ENCODE results near the gene CLK1. TPM values are rescaled to one million over a fixed set of nuclear protein-coding genes. Genes with fewer than 3 reads are reported as not detected.

Gene CLK1
- total RNA-seq, 1 donor from 2014 or later = 92.0 TPM

DNA sequence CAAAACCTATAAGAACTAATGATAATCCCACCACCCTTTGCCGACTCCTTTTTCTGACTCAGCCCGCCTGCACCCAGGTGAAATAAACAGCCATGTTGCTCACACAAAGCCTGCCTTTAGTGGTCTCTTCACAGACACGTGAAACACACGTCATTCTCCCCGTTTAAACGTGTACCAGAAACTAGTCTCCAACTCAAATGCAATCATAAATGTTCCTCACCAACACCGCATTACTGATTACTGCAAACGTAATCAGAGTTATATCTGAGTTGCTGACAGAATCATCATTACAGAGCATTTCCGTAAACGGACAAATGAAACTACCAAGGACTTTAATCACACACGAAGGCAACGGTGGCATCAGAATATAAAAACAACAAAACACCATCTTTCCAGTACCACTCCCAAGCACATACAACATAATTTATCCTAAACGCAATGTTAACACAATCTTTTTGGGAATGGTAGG, 1.9 kb downstream of the CLK1 start:
- Mint-ChIP-seq H3K4me1 (ENCODE audit: unreplicated experiment) (peaks cover 46% of the 10 kb centered on the region), H3K36me3 (ENCODE audit: unreplicated experiment) (peaks cover 29% of the 10 kb centered on the region), H3K27ac (ENCODE audit: unreplicated experiment) (peak overlapping the region; percentile 99), H3K27me3 (ENCODE audit: unreplicated experiment) (no peaks in the 10 kb centered on the region), H3K9me3 (ENCODE audit: unreplicated experiment) (no peaks in the 10 kb centered on the region), H3K4me3 (ENCODE audit: unreplicated experiment) (peak overlapping the region; percentile 99)
- no peak for DNase-seq (ENCODE audit: extremely low spot score, unreplicated experiment)
- TF ChIP-seq, protein P1, sequence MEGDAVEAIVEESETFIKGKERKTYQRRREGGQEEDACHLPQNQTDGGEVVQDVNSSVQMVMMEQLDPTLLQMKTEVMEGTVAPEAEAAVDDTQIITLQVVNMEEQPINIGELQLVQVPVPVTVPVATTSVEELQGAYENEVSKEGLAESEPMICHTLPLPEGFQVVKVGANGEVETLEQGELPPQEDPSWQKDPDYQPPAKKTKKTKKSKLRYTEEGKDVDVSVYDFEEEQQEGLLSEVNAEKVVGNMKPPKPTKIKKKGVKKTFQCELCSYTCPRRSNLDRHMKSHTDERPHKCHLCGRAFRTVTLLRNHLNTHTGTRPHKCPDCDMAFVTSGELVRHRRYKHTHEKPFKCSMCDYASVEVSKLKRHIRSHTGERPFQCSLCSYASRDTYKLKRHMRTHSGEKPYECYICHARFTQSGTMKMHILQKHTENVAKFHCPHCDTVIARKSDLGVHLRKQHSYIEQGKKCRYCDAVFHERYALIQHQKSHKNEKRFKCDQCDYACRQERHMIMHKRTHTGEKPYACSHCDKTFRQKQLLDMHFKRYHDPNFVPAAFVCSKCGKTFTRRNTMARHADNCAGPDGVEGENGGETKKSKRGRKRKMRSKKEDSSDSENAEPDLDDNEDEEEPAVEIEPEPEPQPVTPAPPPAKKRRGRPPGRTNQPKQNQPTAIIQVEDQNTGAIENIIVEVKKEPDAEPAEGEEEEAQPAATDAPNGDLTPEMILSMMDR (IDR thresholded peaks at IDR 0.05) = no peak

DNA sequence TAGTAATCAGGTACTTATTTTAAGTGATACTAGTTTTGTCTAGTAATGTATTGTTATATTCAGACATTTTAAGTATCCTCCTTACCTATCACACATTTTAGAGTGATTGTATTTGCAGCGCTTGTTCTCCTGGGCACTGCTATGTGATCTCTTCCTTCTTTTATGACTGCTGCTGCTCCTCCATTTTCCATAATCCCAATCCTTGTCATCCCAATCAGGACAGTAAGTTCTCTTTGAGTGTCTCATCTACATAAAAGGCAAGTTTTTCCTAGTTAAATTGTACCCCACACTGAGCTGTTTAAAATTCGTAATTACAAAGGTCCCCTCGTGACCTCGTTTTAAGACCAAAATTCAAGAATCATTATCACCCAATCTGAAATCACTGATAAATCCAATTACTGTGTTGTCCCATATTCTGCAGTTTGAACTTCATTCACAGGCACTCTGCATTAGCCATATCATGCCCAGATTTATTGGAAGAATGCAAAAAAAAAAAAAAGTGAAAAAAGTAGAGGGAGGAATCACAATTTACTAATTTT, 2.8 kb downstream of the CLK1 start:
- TF ChIP-seq, protein P1 (IDR thresholded peaks at IDR 0.05) = no peak
- peaks cover 36% of the 10 kb centered on the region for H3K36me3 Mint-ChIP-seq (ENCODE audit: unreplicated experiment)
- H3K4me1 Mint-ChIP-seq (ENCODE audit: unreplicated experiment) = peaks cover 40% of the 10 kb centered on the region
- peak overlapping the region; percentile 99 for H3K27ac Mint-ChIP-seq (ENCODE audit: unreplicated experiment)
- H3K9me3 Mint-ChIP-seq (ENCODE audit: unreplicated experiment) = no peaks in the 10 kb centered on the region
- no peak for DNase-seq (ENCODE audit: extremely low spot score, unreplicated experiment)
- H3K27me3 Mint-ChIP-seq (ENCODE audit: unreplicated experiment) = no peaks in the 10 kb centered on the region
- peak overlapping the region; percentile 99 for H3K4me3 Mint-ChIP-seq (ENCODE audit: unreplicated experiment)

DNA sequence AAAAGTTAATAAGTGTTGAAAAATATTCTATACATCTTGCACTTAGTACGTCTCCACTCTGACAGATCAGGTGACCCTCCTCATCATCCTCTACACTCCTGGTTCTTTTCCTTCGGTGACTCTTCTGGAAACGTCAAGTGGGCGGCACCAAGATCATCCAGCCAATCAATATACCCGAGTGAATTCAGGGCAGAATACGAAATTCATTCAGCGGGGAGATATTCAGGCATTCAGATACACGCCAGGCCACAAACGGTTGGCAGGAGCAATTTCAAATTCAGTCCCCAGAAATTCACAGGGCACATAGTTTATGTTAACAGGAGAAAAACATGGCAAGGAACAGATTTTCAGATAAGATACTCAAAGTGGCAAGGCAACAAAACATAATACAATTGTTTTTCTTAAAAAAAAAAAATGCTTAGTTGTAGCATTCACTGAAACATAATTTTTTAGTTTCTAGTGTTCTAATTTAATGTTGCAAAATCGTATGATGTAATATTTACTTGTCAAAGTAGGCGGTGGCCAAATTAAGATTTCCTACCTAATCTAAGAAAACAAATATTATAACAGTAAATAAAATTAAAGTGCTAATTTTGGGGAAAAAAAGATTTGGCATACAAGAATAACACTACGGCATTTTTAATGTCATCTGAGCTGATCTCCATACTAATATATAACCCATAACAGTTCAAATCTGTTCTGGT, 4.2 kb downstream of the CLK1 start:
- TF ChIP-seq, protein P1 (IDR thresholded peaks at IDR 0.05) = no peak
- peaks cover 40% of the 10 kb centered on the region for H3K4me1 Mint-ChIP-seq (ENCODE audit: unreplicated experiment)
- no peaks in the 10 kb centered on the region for H3K27me3 Mint-ChIP-seq (ENCODE audit: unreplicated experiment)
- DNase-seq (ENCODE audit: extremely low spot score, unreplicated experiment) = no peak
- H3K27ac Mint-ChIP-seq (ENCODE audit: unreplicated experiment) = peak overlapping the region; percentile 42
- H3K36me3 Mint-ChIP-seq (ENCODE audit: unreplicated experiment) = peaks cover 42% of the 10 kb centered on the region
- H3K4me3 Mint-ChIP-seq (ENCODE audit: unreplicated experiment) = peak overlapping the region; percentile 99
- no peaks in the 10 kb centered on the region for H3K9me3 Mint-ChIP-seq (ENCODE audit: unreplicated experiment)

DNA sequence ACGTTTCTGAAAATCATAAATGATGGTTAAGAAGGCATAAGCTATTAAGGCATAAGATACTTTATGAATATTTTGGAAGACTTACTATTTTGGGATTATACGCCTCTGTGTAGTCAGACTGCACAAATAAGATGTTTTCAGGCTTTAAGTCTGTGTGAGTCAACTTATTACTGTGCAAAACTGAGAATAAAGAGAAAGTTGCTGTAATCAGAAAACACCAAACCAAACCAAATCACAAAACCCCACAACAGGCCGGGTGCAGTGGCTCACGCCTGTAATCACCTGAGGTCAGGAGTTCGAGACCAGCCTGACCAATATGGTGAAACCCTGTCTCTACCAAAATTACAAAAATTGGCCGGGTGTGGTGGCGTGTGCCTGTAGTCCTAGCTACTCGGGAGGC, 7.7 kb downstream of the CLK1 start:
- Mint-ChIP-seq H3K9me3 (ENCODE audit: unreplicated experiment) (no peaks in the 10 kb centered on the region), H3K4me1 (ENCODE audit: unreplicated experiment) (peaks cover 31% of the 10 kb centered on the region), H3K27ac (ENCODE audit: unreplicated experiment) (no peak overlapping the region), H3K27me3 (ENCODE audit: unreplicated experiment) (no peaks in the 10 kb centered on the region), H3K36me3 (ENCODE audit: unreplicated experiment) (peaks cover 64% of the 10 kb centered on the region), H3K4me3 (ENCODE audit: unreplicated experiment) (no peak overlapping the region)
- TF ChIP-seq, protein P1 (IDR thresholded peaks at IDR 0.05) = no peak
- no peak for DNase-seq (ENCODE audit: extremely low spot score, unreplicated experiment)

DNA sequence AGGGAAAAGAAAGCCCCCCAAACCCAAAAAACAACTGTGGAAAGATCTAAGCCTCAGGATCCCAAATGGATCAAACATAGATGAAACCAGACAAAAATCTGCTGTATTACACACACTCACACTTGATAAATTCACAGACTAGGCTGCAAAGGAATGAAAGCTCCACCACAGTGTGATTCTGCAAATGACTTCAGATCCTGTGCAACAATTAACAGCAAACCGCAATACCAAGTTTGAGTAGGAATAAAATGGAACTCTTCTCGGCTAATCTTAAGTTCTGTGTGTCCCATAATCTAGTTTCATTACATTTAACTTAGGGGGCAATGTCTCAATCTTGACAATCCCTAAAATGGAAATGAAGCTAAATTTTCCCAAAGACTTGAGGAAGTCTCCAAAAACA, 11.9 kb downstream of the CLK1 start:
- no peak for DNase-seq (ENCODE audit: extremely low spot score, unreplicated experiment)
- Mint-ChIP-seq H3K27ac (ENCODE audit: unreplicated experiment) (no peak overlapping the region), H3K36me3 (ENCODE audit: unreplicated experiment) (peaks cover 52% of the 10 kb centered on the region), H3K9me3 (ENCODE audit: unreplicated experiment) (no peaks in the 10 kb centered on the region), H3K4me1 (ENCODE audit: unreplicated experiment) (no peaks in the 10 kb centered on the region), H3K4me3 (ENCODE audit: unreplicated experiment) (no peak overlapping the region), H3K27me3 (ENCODE audit: unreplicated experiment) (no peaks in the 10 kb centered on the region)
- TF ChIP-seq, protein P1 (IDR thresholded peaks at IDR 0.05) = no peak
